GM18867 (cell line): ENCODE results near the gene TJP1.
"Not testable (repeated sequence)": the region's sequence is repeated elsewhere in the genome, so short reads cannot be mapped to it uniquely, and the experiment has no call there.

Experiments
- ATAC-seq: cut with Tn5 transposase; IDR thresholded peaks from one replicate; pipeline ENCODE4 v1.9.1; 2021; ENCODE audit warnings: mild to moderate bottlenecking, moderate library complexity; ENCODE audit not compliant: unreplicated experiment

TJP1 gene

GRCh38 chr15:29840054-29840453 lies 17.8 kb upstream of the TJP1 start:
- no peak for ATAC-seq

- no peak for ATAC-seq
Observed at GRCh38 chr15:29838352-29839010, 16.2 kb upstream of the TJP1 start.

GRCh38 chr15:29835301-29835700 lies 13.0 kb upstream of the TJP1 start:
- no peak for ATAC-seq

GRCh38 chr15:29832709-29833108 lies 10.4 kb upstream of the TJP1 start:
- no peak for ATAC-seq

GRCh38 chr15:29826908-29827820 lies 4.9 kb upstream of the TJP1 start:
- ATAC-seq: no peak

- peak; percentile 79 for ATAC-seq
Observed at GRCh38 chr15:29825227-29825626, 3.0 kb upstream of the TJP1 start.

- no peak for ATAC-seq
Observed at GRCh38 chr15:29822684-29823459, 604 bp upstream of the TJP1 start.

- ATAC-seq: no peak
Observed at GRCh38 chr15:29821416-29822099, 710 bp downstream of the TJP1 start.

GRCh38 chr15:29820394-29821154 lies 1.7 kb downstream of the TJP1 start:
- ATAC-seq: no peak

- no peak for ATAC-seq
Observed at GRCh38 chr15:29819979-29820378, 2.3 kb downstream of the TJP1 start.

- ATAC-seq: no peak
Observed at GRCh38 chr15:29818141-29818540, 4.1 kb downstream of the TJP1 start.

GRCh38 chr15:29817455-29817854 lies 4.8 kb downstream of the TJP1 start:
- ATAC-seq: not testable (repeated sequence)

- ATAC-seq: no peak
Observed at GRCh38 chr15:29815000-29815710, 7.1 kb downstream of the TJP1 start.

GRCh38 chr15:29813009-29813408 lies 9.3 kb downstream of the TJP1 start:
- no peak for ATAC-seq

GRCh38 chr15:29812384-29812694 lies 9.9 kb downstream of the TJP1 start:
- no peak for ATAC-seq

- no peak for ATAC-seq
Observed at GRCh38 chr15:29811691-29812383, 10.4 kb downstream of the TJP1 start.

GRCh38 chr15:29805708-29806104 lies 16.6 kb downstream of the TJP1 start:
- no peak for ATAC-seq

- no peak for ATAC-seq
Observed at GRCh38 chr15:29805043-29805707, 17.1 kb downstream of the TJP1 start.

- ATAC-seq: no peak
Observed at GRCh38 chr15:29802411-29802810, 19.9 kb downstream of the TJP1 start.
